Activated CD4-positive, alpha-beta memory T cell treated with anti-CD3 and anti-CD28 coated beads, Interleukin-2, amount 10 ng/mL, durations not matched to agents 7 days and 5 days (primary cell): ENCODE data around the gene EPO. TPM values are rescaled to one million over a fixed set of nuclear protein-coding genes. Genes with fewer than 3 reads are reported as not detected.
A peak's percentile ranks its signal among the peaks of the same experiment; 100 is the strongest.
"Not testable (repeated sequence)": the region's sequence is repeated elsewhere in the genome, so short reads cannot be mapped to it uniquely, and the experiment has no call there.

Experiments
- CTCF ChIA-PET: fragments of 350-600 bp; sonication (Branson Sonifier 250); formaldehyde crosslinking; loops from one replicate; lab custom pipeline; 2021; ENCODE audit warnings: antibody characterized with exemption, inconsistent platforms; lab: Charles Lee
- POLR2A ChIA-PET: fragments of 350-600 bp; sonication (Branson Sonifier 250); formaldehyde crosslinking; loops from one replicate; lab custom pipeline; 2021; ENCODE audit warnings: antibody characterized with exemption; lab: Charles Lee
- DNase-seq: peaks from one replicate; pipeline ENCODE4 v3.0.0-alpha.2; 2020
- H3K27ac Mint-ChIP-seq: one replicate; pipeline ENCODE4 v1.8.0; 2021; ENCODE audit warnings: mild to moderate bottlenecking, mixed read lengths
- H3K27me3 Mint-ChIP-seq: one replicate; pipeline ENCODE4 v1.8.0; 2021; ENCODE audit warnings: mixed read lengths
- H3K36me3 Mint-ChIP-seq: one replicate; pipeline ENCODE4 v1.8.0; 2021; ENCODE audit warnings: low read depth, mixed read lengths
- H3K4me1 Mint-ChIP-seq: one replicate; pipeline ENCODE4 v1.8.0; 2021; ENCODE audit warnings: mixed read lengths
- H3K4me3 Mint-ChIP-seq: one replicate; pipeline ENCODE4 v1.8.0; 2021; ENCODE audit warnings: mild to moderate bottlenecking, mixed read lengths
- H3K9me3 Mint-ChIP-seq: one replicate; pipeline ENCODE4 v1.8.0; 2021; ENCODE audit warnings: mixed read lengths
- total RNA-seq, 2 experiments: library from RNA; stranded (reverse); gene quantifications; one replicate each; pipeline ENCODE4 v1.2.3, GENCODE V29; 2021

EPO gene
- total RNA-seq, 2 experiments from 2014 or later, result not detected

GRCh38 chr7:100730136-100730800 lies 10.0 kb downstream of the EPO start:
- POLR2A ChIA-PET, result no interaction called here
- Mint-ChIP-seq H3K27me3 (peaks cover 8% of the 10 kb centered on the region), H3K27ac (no peak overlapping the region), H3K4me1 (peaks cover under 1% of the 10 kb centered on the region), H3K4me3 (no peak overlapping the region), H3K9me3 (no peaks in the 10 kb centered on the region), H3K36me3 (no peaks in the 10 kb centered on the region)
- DNase-seq, result no peak
- CTCF ChIA-PET, result interaction anchor here (2.3 kb wide), 1 partner anchor 25 kb away, joined by 8 read pairs; the partner anchor contains the start of gene POP7

DNA sequence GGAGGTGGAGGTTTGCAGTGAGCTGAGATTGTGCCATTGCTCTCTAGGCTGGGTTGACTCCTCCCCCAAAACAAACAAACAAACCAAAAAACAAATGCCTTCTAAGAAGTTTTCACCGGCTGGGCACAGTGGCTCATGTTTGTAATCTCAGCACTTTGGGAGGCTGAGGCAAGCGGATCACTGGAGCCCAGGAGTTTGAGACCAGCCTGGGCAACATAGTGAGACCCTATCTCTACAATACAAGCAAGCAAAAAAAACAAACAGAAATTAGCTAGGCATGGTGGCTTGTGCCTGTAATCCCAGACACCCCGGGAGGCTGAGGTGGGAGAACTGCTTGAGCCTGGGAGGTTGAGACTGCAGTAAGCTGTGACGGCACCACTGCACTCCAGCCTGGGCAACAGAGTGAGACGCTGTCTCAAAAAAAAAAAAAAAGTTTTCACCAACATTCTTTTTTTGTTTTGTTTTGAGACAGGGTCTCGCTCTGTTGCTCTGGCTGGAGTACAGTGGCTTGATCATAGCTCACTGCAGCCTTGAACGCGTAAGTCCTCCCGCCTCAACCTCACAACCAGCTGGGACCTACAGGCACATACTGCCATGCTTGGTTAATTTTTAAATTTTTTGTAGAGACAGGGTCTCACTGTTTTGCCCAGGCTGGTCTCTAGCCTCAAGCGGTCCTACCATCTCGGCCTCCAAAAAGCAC lies 11.8 kb downstream of the EPO start:
- no peaks in the 10 kb centered on the region for H3K36me3 Mint-ChIP-seq
- H3K27me3 Mint-ChIP-seq, result peaks cover 8% of the 10 kb centered on the region
- no peaks in the 10 kb centered on the region for H3K9me3 Mint-ChIP-seq
- no peak overlapping the region for H3K4me3 Mint-ChIP-seq
- CTCF ChIA-PET, result interaction anchor here (1.2 kb wide), 1 partner anchor 27 kb away, joined by 3 read pairs; no protein-coding TSS in a partner anchor
- DNase-seq, result no peak
- H3K27ac Mint-ChIP-seq, result no peak overlapping the region
- H3K4me1 Mint-ChIP-seq, result no peaks in the 10 kb centered on the region
- POLR2A ChIA-PET, result no interaction called here

DNA sequence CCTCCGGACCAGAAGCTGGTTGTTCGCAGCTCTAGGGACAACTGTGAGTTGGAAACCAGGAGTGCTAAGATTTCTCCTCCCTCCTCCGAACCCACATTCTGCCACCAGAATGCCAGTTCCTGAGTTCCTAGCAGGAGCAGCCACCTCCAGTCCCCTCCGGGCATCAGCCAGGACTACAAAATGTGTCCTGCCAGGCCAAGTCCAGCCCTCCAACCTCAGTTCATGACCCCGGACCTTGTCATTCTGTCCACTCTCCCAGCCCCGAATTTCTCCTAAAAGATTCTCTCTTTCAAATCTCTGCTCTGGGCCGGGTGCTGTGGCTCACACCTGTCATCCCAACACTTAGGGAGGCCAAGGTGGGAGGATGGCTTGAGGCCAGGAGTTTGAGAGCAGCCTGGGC lies 15.5 kb downstream of the EPO start:
- POLR2A ChIA-PET, result no interaction called here

GRCh38 chr7:100736671-100737070 lies 16.4 kb downstream of the EPO start:
- ChIA-PET POLR2A (no interaction called here), CTCF (no interaction called here)
- H3K4me1 Mint-ChIP-seq, result no peaks in the 10 kb centered on the region
- H3K4me3 Mint-ChIP-seq, result no peak overlapping the region
- no peak overlapping the region for H3K27ac Mint-ChIP-seq
- no peaks in the 10 kb centered on the region for H3K27me3 Mint-ChIP-seq
- H3K36me3 Mint-ChIP-seq, result no peaks in the 10 kb centered on the region
- H3K9me3 Mint-ChIP-seq, result no peaks in the 10 kb centered on the region
- DNase-seq, result no peak

More for the DNA sequence above, 15.5 kb downstream of the EPO start:
- DNase-seq, result no peak
- CTCF ChIA-PET, result no interaction called here
- no peak overlapping the region for H3K27ac Mint-ChIP-seq
- H3K9me3 Mint-ChIP-seq, result no peaks in the 10 kb centered on the region
- no peaks in the 10 kb centered on the region for H3K4me1 Mint-ChIP-seq
- H3K27me3 Mint-ChIP-seq, result no peaks in the 10 kb centered on the region
- H3K4me3 Mint-ChIP-seq, result no peak overlapping the region
- H3K36me3 Mint-ChIP-seq, result no peaks in the 10 kb centered on the region

- POLR2A ChIA-PET, result no interaction called here
- no peaks in the 10 kb centered on the region for H3K36me3 Mint-ChIP-seq
- no peak overlapping the region for H3K27ac Mint-ChIP-seq
- CTCF ChIA-PET, result no interaction called here
- peaks cover 4% of the 10 kb centered on the region for H3K27me3 Mint-ChIP-seq
- H3K9me3 Mint-ChIP-seq, result no peaks in the 10 kb centered on the region
- no peaks in the 10 kb centered on the region for H3K4me1 Mint-ChIP-seq
- H3K4me3 Mint-ChIP-seq, result no peak overlapping the region
- no peak for DNase-seq
Observed at GRCh38 chr7:100739934-100740333, 19.7 kb downstream of the EPO start.

DNA sequence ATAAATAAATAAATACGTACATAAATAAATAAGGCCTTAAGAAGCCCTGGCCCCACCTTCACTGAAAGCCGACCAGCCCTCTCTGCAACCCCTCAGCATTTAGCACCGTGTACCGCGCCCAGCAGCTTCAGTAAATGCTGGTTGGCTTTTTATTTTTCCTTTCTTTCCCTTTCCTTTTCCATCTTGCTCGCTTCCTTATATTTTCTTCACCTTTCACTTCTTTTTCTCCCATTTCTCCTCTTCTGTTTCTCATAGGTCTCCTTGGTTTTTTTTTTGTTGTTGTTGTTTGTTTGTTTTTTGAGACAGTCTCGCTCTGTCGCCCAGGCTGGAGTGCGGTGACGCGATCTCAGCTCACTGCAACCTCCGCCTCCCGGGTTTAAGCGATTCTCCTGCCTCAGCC lies 24.3 kb downstream of the EPO start:
- H3K9me3 Mint-ChIP-seq, result no peaks in the 10 kb centered on the region
- H3K4me1 Mint-ChIP-seq, result peaks cover 4% of the 10 kb centered on the region
- POLR2A ChIA-PET, result no interaction called here
- H3K36me3 Mint-ChIP-seq, result no peaks in the 10 kb centered on the region
- no peak for DNase-seq
- no peak overlapping the region for H3K4me3 Mint-ChIP-seq
- H3K27ac Mint-ChIP-seq, result no peak overlapping the region
- H3K27me3 Mint-ChIP-seq, result peaks cover 8% of the 10 kb centered on the region
- CTCF ChIA-PET, result no interaction called here

GRCh38 chr7:100745184-100745583 lies 24.9 kb downstream of the EPO start:
- ChIA-PET CTCF (no interaction called here), POLR2A (no interaction called here)

DNA sequence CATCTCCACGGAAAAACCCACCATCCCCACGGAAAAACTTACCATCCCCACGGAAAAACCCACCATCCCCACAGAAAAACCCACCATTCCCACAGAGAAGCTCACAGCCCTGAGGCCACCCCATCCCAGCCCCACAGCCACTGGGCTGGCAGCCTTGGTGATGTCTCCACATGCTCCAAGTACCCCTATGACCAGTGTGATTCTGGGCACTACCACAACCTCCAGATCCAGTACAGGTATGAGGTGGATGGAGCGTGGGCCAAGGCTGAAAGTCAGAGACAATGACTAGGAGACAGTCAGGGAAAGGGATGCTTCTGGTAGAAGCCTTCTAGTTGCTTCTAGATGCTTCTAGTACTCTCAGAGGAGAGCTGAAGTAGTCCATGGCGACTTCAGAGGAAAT lies 32.7 kb downstream of the EPO start:
- no peak overlapping the region for H3K27ac Mint-ChIP-seq
- H3K36me3 Mint-ChIP-seq, result no peaks in the 10 kb centered on the region
- H3K4me1 Mint-ChIP-seq, result no peaks in the 10 kb centered on the region
- no peak overlapping the region for H3K4me3 Mint-ChIP-seq
- POLR2A ChIA-PET, result no interaction called here
- H3K9me3 Mint-ChIP-seq, result no peaks in the 10 kb centered on the region
- CTCF ChIA-PET, result no interaction called here
- H3K27me3 Mint-ChIP-seq, result peaks cover 16% of the 10 kb centered on the region
- no peak for DNase-seq

More at GRCh38 chr7:100745184-100745583, 24.9 kb downstream of the EPO start:
- peaks cover 8% of the 10 kb centered on the region for H3K27me3 Mint-ChIP-seq
- DNase-seq, result peak; percentile 47
- no peak overlapping the region for H3K27ac Mint-ChIP-seq
- H3K4me3 Mint-ChIP-seq, result peak overlapping the region; percentile 70
- peaks cover 4% of the 10 kb centered on the region for H3K4me1 Mint-ChIP-seq
- H3K9me3 Mint-ChIP-seq, result no peaks in the 10 kb centered on the region
- no peaks in the 10 kb centered on the region for H3K36me3 Mint-ChIP-seq

- DNase-seq, result no peak
- no peak overlapping the region for H3K4me3 Mint-ChIP-seq
- CTCF ChIA-PET, result no interaction called here
- no peaks in the 10 kb centered on the region for H3K4me1 Mint-ChIP-seq
- POLR2A ChIA-PET, result no interaction called here
- H3K27me3 Mint-ChIP-seq, result peaks cover 16% of the 10 kb centered on the region
- H3K9me3 Mint-ChIP-seq, result no peaks in the 10 kb centered on the region
- no peak overlapping the region for H3K27ac Mint-ChIP-seq
- H3K36me3 Mint-ChIP-seq, result no peaks in the 10 kb centered on the region
Observed at GRCh38 chr7:100753750-100754149, 33.5 kb downstream of the EPO start.

DNA sequence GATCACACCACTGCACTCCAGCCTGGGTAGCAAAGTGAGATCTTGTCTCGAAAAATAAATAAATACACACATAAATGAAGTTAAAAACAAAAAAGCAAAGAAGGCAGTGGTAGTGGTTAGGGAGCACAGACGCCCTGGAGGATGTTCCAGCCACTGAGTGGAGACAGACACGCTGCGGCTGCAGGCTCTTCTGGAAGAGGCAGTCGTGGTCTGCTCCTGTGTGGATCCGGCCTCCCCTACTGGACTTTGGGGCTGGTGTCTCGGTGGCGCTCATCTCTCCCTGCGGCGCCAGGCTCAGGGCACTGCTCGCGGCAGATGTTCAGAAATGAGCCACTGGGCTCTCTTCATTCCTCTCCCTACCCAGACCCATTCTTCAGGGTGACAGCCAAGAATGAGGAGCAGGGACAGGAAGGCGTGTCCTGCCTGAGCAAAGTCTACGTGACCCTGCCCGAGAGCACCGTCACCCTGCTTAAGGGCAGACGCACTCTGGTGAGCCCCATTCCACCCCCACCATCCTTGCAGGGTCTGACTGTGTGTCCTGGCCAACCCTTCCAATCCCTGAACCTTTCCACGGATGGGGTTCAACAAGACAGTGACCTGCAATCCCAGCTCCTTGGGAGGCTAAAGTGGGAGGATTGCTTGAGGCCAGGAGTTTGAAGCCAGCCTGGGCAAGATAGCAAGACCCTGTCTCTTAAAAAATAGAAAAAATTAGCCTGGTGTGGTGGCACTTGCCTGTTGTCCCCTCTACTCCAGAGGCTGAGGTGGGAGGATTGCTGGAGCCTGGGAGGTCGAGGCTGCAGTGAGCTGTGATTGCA lies 39.3 kb downstream of the EPO start:
- Mint-ChIP-seq H3K9me3 (no peaks in the 10 kb centered on the region), H3K36me3 (no peaks in the 10 kb centered on the region), H3K27me3 (no peaks in the 10 kb centered on the region), H3K4me3 (no peak overlapping the region), H3K27ac (no peak overlapping the region), H3K4me1 (no peaks in the 10 kb centered on the region)
- DNase-seq, result no peak
- ChIA-PET POLR2A (no interaction called here), CTCF (no interaction called here)

GRCh38 chr7:100762841-100763240 lies 42.6 kb downstream of the EPO start:
- H3K36me3 Mint-ChIP-seq, DNase-seq, H3K4me1 Mint-ChIP-seq, H3K4me3 Mint-ChIP-seq, H3K27ac Mint-ChIP-seq, H3K27me3 Mint-ChIP-seq, H3K9me3 Mint-ChIP-seq, POLR2A ChIA-PET: not testable (repeated sequence)
- CTCF ChIA-PET, result interaction anchor here (0.6 kb wide), 1 partner anchor 1159 kb away, joined by 3 read pairs; no protein-coding TSS in a partner anchor

DNA sequence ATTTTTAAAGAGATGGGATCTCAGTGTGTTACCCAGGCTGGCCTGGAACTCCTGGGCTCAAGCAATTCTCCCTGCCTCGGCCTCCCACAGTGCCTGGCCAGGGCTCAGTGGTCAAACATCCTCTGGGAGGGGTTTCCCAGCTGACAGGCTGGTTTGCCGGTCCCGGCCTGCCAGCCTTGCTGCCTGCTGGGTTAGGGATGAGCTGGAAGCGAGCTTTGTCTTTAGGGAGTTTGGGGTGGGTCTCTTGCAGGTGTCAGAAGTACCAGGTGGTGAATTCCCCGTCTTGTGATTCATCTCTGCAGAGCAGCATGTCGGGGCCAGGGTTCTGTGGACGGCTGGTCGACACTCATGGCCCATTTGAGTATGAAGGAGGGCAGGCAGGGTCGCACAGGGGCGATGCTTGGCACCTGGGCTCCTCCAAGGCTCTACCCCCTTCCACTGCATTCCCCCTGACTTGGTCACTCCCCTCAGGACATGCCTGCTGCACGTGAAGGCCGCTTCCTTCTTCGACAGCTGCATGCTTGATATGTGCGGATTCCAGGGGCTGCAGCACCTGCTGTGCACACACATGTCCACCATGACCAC lies 43.4 kb downstream of the EPO start:
- Mint-ChIP-seq H3K36me3 (no peaks in the 10 kb centered on the region), H3K27me3 (peaks cover 2% of the 10 kb centered on the region), H3K4me1 (no peaks in the 10 kb centered on the region), H3K4me3 (no peak overlapping the region), H3K27ac (no peak overlapping the region), H3K9me3 (no peaks in the 10 kb centered on the region)
- ChIA-PET POLR2A (no interaction called here), CTCF (no interaction called here)
- no peak for DNase-seq

- H3K4me3 Mint-ChIP-seq, result no peak overlapping the region
- peaks cover 4% of the 10 kb centered on the region for H3K27me3 Mint-ChIP-seq
Observed at GRCh38 chr7:100764841-100765240, 44.6 kb downstream of the EPO start.

More at GRCh38 chr7:100764841-100765240, 44.6 kb downstream of the EPO start:
- H3K36me3 Mint-ChIP-seq, result no peaks in the 10 kb centered on the region
- DNase-seq, result no peak
- no peaks in the 10 kb centered on the region for H3K4me1 Mint-ChIP-seq
- CTCF ChIA-PET, result no interaction called here
- POLR2A ChIA-PET, result no interaction called here
- no peaks in the 10 kb centered on the region for H3K9me3 Mint-ChIP-seq
- no peak overlapping the region for H3K27ac Mint-ChIP-seq
